Embryonic facial prominence (tissue), 1 donor: ENCODE data around the gene SERTAD2.

Source experiments
- DNase-seq: peaks from one replicate; pipeline ENCODE4 v3.0.0-alpha.2; 2016; ENCODE audit errors: extremely low spot score

Gene SERTAD2

DNA sequence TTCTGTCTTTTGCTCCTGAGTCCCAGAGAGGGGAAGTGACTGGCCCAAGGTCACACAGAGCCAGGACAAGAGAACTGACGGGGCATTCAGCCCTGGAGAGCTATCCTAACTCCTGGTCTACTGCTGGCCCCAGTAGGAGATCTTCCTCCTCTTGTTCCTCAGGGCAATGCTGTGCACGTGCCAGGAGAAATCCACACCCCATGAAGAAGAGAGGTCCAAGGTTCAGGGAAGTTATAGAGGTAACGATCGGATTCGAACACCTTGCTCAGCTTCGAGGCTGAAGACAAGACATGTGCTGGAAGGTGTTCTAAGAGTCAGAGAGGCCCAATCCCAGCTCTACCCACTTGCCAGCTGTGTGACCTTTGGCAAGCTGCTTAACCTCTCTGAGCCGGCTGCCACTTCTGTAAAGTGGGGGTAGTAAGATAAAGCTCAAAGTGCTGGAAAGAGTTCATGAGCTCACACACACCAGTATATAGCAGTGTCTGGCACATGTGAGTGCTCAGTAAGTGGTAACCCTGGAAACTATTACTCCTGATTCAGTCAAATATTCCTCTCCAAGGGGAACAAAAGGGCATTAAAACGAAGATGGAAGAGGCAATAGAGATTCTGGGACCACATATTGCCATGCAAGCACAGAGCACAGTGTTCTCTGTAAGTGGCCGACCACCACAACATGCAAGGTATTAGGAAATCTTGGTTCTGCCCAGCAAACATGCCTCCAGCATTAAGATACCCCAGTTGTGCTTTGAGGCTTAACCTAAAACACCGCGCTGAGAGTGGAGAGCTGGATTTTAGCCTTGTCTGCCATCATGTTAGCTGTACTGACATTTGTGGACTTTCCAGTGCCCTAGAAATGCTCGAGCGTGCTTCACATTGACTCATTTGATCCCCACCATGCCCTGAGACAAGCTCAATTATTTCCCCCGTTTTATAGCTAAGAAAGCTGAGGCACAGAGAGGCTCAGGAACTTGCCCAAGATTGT is 25.6 kb downstream of the SERTAD2 start:
- DNase-seq, result no peak

DNA sequence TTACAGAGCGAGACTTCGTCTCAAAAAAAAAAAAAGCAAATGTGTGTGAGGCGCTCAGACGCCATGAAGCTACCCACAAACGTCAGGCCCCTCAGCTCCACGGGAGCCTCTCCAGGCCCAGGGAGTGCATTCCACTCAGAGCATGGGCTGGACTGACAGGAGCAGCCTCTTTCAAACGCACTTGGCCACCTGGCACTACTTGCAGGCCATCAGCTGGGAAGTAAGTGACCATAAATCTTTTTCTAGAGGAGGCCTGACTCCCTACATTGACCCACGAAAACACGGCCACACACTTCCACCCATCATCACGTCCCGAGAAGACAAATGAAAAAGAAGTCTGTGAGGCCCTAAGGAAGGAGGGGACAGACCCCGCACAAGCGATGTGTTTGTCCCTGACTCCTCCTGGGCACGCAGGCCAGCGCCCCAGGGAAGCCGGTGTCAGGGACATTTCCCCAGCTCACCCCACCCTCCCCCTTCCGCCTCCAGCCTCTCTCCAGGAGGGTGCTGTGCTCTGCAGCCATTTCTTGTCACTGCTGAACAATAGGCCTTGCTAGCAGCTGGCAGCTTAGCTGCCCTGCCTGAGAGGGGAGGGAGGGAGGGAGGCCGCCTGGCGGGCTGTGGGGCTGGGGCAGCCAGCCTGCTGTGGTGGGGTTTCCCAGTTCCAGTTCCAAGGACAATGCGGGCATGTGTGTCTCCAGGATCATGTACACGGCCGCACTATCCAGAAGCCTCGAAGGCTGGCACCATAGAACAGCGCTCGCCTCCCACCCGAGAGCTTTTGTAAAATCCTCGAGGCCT is 26.6 kb downstream of the SERTAD2 start:
- DNase-seq, result no peak

DNA sequence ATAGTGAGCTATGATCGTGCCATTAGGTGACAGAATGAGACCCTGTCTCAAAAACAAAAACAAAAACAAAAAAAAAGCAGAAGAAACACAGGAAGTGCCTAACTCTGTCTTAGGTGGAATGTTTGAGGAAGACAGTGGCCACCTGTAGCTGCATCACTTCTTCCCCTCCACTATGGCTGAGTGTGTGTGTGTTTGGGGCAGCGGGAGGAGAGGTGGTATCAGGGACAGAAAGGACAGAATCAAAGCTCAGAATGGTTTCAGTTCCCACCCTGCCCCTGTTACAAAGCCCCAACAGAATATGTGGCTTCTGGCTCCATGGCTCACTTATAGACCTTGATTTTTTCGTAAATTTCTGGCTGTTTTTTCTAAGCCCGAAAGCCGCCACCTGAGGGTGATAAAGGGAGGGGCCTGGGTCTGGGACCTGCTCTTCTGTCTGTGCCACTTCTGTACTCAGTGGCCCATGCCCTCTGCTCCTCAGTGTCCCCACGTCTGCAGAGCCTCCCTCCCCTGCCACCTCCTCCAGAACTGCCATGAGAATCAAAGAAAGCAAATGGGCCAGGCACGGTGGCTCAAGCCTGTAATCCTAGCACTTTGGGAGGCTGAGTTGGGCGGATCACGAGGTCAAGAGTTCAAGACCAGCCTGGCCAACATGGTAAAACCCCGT is 27.4 kb downstream of the SERTAD2 start:
- no peak for DNase-seq

DNA sequence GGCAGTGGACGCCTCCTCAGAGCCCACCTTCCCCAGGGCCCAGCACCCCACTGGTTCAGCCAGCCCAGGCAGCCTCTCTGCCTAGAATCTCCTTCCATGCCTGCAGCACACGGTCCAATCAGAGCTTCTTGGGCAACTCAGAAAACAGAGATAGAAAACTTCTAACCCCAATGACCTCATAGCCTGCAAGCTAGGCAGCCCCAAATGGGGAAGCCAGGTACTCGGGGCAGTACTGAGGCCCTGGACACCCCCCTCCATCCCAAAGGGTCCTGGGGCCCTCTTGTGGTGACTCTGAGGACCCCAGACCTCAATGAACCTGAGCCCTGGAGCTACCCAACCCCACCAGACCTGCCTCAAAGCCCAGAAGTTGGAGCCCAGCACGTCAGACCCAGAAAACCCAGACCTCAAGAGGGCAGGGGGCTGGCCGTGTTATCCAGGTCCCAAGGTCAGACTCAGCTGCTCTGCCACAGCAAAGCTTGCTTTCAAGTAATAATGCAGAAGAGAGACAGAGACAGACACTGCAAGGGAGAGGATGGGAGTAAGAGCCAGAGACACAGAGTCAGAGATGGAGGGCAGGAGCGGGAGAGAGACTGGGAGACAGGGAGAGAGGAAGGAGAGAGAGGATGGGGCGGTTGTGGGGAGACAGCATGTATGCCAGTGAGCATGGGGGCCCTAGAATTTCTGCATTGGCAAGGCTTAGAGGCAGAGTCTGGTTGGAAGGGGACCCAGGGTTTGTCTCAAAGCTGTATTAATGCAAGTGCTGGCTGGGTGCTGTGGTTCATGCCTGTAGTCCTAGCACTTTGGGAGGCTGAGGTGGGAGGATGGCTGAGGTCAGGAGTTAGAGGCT is 28.2 kb downstream of the SERTAD2 start:
- DNase-seq, result no peak

DNA sequence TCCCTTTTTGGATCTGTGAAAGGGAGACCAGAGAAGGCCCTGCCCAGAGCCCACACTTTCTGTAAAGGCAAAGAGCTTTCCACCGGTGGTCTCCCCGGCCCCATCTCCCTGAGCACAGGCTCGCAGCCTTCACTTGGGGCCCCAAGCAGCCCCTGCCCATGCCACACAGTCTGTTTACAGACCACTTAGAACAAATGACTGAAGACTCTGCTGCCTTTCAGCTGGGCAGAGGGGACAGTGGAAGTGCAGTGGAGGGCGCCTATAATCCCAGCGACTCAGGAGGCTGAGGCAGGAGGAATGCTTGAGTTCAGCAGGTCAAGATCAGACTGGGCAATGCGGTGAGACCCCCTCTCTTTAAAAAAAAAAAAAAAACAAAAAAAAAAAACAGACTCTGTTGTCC is 28.9 kb downstream of the SERTAD2 start:
- no peak for DNase-seq

DNA sequence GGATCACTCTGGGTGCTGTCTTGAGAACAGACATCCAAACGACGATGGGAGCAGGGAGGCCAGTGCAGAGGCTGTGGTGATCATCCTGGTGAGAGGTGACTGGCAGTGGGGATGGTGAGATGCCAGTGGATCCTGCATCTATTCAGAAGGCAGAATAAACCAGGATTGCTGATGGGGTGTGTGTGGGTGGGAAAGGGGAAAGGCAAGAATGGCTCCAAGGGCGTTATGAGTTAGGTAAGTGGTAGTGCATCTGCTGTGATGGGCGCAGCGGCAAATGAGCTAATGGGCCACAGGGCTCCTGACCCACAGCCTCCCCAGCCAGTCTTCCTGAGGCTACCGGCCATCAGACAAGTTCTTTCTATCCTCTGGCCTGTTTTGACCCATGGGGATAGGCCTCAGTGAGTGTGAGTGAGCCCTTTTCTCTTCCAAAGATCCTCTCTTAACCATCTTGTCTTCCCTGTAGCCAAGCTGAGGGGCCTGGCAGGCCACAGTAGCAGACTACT is 29.6 kb downstream of the SERTAD2 start:
- no peak for DNase-seq

DNA sequence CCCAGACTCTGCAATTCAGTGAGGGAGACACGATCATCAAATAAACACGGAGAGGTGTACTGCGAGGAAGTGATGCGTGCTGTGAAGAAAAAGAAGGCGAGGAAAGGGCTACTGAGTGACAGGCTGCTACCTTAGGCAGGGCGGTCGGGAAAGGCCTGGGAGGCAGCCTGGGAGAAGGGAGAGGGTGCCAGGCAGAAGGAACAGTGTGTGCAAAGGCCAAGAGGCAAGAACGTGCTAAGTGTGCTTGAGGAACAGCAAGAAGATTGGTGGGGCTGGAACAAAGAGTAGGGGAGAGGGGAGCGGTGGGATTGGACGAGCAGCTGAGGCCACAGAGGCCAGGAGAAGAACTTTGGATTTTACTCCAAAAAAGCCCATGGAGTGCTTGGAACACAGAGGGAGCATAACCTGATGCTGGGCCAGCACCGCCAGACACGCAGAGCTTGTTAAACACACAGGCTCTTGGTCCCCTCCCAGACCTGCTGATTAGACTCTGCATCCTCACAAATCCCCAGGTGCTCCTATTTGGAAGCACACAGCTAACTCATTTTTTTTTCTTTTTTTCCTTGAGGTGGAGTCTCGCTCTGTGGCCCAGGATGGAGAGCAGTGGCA is 30.4 kb downstream of the SERTAD2 start:
- no peak for DNase-seq

DNA sequence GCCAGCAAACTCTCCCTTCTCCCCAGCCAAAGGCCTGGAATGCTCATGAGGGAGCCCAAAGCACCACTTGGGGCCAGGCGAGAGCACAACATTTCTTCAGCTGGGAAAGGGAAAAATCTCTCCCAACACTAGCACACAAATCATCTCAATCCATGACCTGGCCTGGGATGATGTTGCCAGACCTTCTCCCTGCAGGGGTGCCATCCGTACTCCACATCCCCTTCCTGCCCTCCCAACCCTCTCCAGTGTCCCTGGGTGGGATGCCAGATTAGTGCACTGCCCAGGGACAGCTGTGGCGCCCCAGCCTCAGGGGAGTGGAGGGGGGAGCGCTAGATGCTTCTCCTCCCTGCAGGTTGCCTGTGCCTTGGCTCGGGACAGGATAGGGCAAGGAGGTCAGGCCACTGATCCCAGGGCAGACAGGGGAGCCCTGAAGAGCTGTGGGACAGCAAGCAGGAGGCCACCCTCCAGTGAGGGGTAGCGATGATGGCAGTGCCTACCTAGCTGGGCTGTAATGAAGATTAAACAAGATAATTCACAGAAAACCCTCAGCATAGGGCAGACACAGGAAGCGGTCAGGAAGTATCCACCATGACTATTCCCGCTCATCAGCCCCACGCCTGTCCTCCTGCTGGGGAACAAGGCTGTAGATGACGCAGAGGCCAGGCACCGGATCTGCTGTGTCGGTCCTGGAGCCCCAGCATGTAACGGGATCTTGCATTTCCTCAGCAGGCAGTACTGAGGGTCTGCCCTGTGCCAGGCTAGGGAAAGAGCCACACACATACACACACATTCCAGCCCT is 31.1 kb downstream of the SERTAD2 start:
- no peak for DNase-seq

DNA sequence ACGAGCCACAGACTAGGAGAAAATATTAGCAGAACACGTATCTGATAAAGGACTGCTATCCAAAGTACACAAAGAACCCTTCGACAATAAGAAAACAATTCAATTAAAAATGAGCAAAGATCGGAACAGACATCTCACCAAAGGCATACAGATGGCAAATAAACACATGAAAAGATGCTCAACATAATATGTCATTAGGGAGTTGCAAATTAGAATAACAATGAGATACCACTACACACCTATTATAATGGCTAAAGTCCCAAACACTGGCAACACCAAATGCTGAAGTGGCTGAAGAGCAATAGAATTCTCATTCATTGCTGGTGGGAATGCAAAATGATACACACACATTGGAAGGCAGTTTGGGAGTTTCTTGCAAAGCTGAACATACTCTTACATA is 33.1 kb downstream of the SERTAD2 start:
- no peak for DNase-seq

DNA sequence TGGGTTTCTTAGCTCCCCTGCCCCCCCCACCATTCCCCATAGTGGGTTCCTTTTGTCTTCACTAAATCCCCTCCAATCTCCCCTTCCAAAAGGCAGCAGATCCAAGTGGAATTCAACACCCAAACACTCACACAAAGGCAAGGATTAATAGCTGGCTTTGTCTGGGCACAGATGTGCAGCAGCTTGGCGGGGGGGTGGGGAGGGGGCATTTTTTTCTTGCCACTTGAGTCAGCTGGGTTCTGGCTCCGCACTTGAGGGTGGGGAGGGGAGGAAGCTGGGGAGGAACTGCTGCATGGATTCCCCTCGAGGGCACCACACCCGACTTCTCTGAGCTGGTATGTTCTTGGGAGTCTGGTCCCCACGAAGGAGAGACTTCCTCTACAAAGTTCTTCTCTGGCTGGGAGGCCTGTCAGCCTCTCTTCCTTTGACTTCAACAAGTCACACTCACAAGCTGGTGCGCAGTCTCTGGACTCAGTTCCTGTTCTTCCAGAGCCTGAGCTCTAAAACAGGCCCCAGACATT is 36.0 kb downstream of the SERTAD2 start:
- no peak for DNase-seq

DNA sequence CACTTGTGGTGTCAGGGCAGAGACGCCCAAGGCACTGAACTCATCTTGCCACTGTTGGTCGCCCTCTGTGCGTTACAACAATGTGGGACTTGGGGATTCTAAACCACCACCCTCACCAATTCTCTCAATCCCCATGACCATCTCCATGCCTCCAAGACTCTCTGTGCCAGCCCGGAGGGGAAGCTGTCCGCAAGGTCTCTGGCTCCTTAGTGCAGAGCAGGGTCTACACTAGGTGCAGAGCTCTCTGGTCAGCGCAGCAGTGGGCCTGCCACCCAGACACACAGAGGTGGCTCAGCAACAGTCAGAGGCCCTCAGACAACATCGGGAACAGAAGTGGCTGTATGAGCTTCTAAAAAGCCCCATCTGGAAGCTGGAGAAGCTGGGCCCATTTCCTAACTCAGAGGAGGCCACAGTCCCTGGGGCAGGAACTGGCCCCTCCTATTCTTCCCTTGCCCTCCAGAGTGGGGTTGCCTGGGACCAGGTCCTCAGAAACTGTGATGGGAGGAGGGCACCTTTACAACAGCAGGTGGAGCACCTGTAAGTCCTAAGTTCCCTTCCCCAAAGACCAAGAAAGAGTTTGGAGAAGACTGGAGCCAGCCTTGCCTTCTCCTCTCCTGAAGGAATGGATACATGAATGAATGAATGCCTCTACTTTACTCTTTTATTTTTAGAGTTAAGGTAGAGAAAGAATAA is 37.7 kb downstream of the SERTAD2 start:
- DNase-seq, result no peak

DNA sequence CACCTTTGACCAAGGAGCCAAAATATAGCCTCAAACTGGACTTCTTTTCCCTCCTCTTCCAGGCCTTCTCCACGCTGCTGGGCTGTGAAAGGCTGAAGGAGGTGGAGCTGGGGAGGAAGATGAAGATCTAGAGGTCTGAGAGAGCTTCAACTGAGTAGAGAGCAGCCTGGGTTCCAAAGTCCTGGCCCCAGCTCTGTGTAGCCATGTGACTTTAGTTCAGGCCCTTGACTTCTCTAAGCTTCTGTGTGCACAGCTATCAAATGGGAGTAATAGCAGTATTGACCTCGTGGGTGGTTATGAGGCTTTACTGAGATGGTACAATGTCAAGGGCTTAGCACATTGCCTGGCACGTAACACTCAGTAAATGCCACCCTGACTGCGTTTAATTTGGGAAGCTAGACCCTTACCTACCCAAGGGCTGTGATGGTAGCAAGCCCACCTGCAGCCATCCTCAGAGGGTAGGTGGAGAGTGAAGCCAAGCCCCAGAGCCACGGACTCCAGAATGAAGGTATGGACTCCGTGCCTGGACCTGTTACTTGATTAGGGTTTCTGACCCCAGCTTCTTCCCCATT is 38.4 kb downstream of the SERTAD2 start:
- no peak for DNase-seq

DNA sequence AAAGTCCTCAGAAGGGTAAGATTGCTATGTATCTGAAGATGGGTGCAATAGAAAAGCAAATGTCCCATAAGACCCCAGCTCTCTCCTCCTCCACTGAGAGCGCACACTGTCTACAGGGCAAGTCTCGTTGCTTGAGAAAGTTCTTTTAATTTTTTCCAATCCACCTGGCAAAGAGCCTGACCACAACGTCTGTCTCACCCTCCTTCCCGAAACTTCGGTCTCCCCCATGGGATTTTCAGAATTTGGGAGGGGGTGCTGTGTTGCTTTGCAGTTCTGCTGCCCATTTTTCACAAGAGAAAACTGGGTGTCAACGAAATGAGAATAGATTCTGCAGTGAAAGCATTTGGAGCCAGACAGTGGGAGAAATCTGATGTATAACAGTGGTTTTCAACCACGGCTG is 40.4 kb downstream of the SERTAD2 start:
- no peak for DNase-seq

DNA sequence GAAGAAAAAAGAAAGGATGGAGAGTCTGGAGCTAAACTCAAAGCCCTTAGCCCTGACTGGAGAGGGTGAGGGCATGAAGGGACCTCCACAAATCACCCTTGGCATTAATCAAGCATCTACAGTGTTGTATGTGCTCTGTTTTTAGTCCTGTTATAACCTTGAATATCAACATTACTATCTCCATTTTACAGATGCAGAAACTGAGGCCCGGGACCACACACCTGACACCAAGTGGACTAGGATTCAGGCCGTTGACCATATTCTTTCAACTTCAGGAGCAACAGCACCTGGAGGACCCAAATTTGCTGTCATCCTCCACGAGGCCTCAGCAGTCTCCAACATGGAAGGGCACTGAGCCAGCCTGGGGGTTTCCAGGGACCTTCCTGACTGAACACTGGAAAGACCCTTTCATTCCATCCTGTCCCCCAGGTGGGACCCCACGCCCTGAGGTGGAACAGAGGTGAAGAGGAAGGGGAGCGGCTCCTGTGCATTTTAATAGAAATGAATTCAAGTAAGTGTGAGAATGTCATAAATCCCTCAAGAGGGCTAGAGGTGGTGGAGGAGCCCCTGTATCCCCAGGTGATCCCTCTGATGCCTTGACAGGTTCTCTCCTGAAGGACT is 41.0 kb downstream of the SERTAD2 start:
- no peak for DNase-seq

DNA sequence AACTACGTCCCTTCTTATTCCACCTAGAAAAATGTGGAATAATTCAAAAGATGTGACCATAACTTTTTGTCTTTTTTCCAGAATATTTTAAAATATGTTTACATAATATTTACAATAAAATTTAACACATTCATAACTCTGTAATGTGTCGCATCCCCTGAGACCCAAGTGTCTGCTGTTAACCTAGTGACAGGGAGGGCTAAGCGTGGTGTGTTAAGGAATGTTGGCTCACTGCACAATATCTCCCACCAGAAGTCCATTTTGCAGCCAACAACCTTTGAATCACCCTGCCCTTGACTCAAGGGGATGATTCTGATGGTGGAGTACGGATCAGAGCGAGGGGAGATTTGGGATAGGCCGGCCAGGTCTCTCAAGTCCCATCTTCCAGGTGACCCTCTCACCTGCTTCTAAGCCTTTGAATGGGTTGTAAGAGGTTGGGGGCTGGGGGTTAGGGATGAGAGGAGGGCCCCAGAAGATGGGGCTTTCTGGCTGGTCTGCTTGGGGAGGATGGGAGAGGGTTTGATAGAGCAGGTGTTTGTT is 43.3 kb downstream of the SERTAD2 start:
- DNase-seq, result no peak

DNA sequence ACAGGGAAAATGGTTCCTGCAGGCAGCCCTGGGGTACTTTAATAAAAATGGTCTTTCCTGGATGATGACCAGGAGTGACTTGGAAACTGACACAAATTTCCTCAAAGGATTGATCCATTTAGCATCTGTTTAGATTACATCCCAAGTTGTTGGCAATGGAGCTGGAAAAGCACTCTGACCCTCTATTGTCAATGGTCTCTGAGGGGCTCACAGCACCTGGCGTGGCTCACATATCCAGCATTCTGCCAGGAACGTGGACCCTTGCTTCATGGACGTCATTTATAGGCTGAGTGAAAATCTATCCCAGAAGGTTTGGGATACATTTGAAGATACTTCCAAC is 43.8 kb downstream of the SERTAD2 start:
- no peak for DNase-seq

DNA sequence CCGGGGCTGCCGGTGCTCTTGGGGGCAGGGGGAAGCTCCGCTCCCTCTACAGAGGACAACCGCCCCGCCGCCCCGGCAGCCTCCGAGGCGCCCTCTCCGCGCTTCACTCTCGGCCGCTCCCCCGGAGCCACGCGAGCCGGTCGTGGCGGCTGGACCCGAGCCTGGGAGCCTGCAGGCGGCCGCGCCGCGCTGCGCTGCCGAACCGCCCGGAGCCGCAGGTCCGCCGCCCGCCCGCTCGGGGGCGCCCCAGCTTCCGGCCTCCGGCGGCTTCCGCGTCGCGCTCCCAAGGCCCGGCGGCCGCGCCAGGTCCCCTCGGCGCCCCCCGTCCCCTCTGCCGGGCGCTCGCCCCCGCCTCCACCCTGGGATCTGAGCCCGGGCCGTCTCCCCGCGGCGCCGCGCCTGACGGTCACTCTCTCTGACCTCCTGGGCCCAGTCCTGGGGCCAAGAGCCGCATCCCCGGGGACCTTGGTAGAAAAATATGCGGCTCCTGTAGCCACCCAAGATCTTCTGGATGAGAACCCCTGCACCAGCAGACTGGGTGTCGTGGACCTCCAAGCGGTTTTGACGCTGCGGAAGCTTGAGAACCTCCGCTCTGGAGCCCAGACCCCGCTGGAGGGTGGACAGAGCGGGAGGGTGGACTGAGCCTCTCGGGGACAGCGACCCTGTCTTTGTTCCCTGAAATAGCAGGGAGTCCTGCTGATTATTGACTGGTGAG is 44.3 kb downstream of the SERTAD2 start:
- no peak for DNase-seq

DNA sequence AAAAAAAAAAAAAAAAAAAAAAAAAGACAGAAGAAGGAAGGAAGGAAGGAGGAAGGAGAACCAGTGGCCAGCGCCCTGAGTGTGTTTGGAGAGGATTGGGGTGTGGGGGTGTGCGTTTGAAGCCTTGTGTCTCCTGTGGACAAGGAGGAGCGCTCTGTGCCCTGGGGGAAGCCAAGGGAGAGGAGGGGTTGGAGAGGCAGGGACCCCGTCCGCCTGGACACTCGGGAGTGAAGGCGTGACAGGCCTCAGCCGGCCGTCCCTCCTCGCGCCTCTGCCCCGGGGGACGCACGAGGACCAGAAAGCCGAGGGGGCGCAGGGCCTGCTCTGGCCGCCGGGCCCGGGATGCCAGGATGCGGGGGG is 44.9 kb downstream of the SERTAD2 start:
- no peak for DNase-seq
